Calu3 (cell line): ENCODE results near the gene C16orf90. TPM values are rescaled to one million over a fixed set of nuclear protein-coding genes. Genes with fewer than 3 reads are reported as not detected.

Experiments
- BruUV-seq: library from RNA; stranded (reverse); fragments of 400-500 nt; replicated peaks from 2 replicates; lab custom pipeline; 2021; lab: Mats Ljungman, UMichigan
- CTCF ChIA-PET: fragments of 300-600 bp; sonication (Branson Sonifier 250); formaldehyde crosslinking; loops from one replicate; lab custom pipeline; 2022; ENCODE audit warnings: antibody characterized with exemption; lab: Charles Lee
- DNase-seq: peaks from one replicate; pipeline ENCODE4 v3.0.0; 2022
- H3K27ac Mint-ChIP-seq: one replicate; pipeline ENCODE4 v1.8.0; 2022; ENCODE audit warnings: mixed read lengths; ENCODE audit not compliant: unreplicated experiment
- H3K27me3 Mint-ChIP-seq: one replicate; pipeline ENCODE4 v1.8.0; 2022; ENCODE audit warnings: mixed read lengths; ENCODE audit not compliant: unreplicated experiment
- H3K36me3 Mint-ChIP-seq: one replicate; pipeline ENCODE4 v1.8.0; 2022; ENCODE audit warnings: mild to moderate bottlenecking, moderate library complexity, mixed read lengths; ENCODE audit not compliant: insufficient read depth, unreplicated experiment
- H3K4me1 Mint-ChIP-seq: one replicate; pipeline ENCODE4 v1.8.0; 2022; ENCODE audit warnings: mild to moderate bottlenecking, low read depth, mixed read lengths; ENCODE audit not compliant: unreplicated experiment
- H3K4me3 Mint-ChIP-seq: one replicate; pipeline ENCODE4 v1.8.0; 2022; ENCODE audit warnings: mild to moderate bottlenecking, low read depth, moderate library complexity, mixed read lengths; ENCODE audit not compliant: unreplicated experiment
- H3K9me3 Mint-ChIP-seq: one replicate; pipeline ENCODE4 v1.8.0; 2022; ENCODE audit warnings: low read depth, mixed read lengths; ENCODE audit not compliant: unreplicated experiment
- intact Hi-C: fragments of 100-400 bp; cut with micrococcal nuclease; formaldehyde crosslinking; loops from one replicate; pipeline ENCODE4 v1.10.0; 2022; ENCODE audit not compliant: unreplicated experiment
- total RNA-seq: library from RNA; stranded (reverse); gene quantifications from 2 replicates; pipeline ENCODE4 v1.2.3, GENCODE V29; 2022
- TF ChIP-seq, protein P1 (sequence below): fragments of 200-600 bp; IDR thresholded peaks from one replicate; pipeline ENCODE4 v1.8.0; 2022; ENCODE audit warnings: antibody characterized with exemption; ENCODE audit not compliant: unreplicated experiment

C16orf90 gene
- total RNA-seq, 1 experiment from 2014 or later = not detected

DNA sequence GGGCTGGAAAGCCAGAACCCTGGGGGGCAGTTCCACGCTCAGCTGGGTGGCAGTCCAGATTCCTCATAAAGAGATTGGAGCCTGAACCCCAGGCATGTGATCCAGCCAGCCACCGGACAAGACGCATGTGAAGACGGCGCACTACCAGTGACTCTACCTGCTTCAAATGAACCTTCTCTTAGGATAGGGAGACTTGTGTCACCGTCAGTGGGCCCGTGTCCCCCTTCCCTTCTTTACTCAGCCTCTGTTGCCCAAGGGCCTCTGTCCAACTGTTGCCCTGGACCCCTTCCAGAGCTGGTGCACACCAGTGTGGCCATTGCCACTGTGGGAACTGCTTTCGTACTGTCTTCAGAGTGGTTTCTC is 23.7 kb upstream of the C16orf90 start:
- intact Hi-C loops = no loop called here
- H3K4me3 Mint-ChIP-seq = no peak overlapping the region
- H3K36me3 Mint-ChIP-seq = peaks cover 5% of the 10 kb centered on the region
- TF ChIP-seq, protein P1, sequence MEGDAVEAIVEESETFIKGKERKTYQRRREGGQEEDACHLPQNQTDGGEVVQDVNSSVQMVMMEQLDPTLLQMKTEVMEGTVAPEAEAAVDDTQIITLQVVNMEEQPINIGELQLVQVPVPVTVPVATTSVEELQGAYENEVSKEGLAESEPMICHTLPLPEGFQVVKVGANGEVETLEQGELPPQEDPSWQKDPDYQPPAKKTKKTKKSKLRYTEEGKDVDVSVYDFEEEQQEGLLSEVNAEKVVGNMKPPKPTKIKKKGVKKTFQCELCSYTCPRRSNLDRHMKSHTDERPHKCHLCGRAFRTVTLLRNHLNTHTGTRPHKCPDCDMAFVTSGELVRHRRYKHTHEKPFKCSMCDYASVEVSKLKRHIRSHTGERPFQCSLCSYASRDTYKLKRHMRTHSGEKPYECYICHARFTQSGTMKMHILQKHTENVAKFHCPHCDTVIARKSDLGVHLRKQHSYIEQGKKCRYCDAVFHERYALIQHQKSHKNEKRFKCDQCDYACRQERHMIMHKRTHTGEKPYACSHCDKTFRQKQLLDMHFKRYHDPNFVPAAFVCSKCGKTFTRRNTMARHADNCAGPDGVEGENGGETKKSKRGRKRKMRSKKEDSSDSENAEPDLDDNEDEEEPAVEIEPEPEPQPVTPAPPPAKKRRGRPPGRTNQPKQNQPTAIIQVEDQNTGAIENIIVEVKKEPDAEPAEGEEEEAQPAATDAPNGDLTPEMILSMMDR = no peak
- H3K4me1 Mint-ChIP-seq = no peaks in the 10 kb centered on the region
- no peaks in the 10 kb centered on the region for H3K9me3 Mint-ChIP-seq
- DNase-seq = no peak
- CTCF ChIA-PET = no interaction called here
- no TSS peak for BruUV-seq
- H3K27ac Mint-ChIP-seq = no peak overlapping the region
- H3K27me3 Mint-ChIP-seq = no peaks in the 10 kb centered on the region

DNA sequence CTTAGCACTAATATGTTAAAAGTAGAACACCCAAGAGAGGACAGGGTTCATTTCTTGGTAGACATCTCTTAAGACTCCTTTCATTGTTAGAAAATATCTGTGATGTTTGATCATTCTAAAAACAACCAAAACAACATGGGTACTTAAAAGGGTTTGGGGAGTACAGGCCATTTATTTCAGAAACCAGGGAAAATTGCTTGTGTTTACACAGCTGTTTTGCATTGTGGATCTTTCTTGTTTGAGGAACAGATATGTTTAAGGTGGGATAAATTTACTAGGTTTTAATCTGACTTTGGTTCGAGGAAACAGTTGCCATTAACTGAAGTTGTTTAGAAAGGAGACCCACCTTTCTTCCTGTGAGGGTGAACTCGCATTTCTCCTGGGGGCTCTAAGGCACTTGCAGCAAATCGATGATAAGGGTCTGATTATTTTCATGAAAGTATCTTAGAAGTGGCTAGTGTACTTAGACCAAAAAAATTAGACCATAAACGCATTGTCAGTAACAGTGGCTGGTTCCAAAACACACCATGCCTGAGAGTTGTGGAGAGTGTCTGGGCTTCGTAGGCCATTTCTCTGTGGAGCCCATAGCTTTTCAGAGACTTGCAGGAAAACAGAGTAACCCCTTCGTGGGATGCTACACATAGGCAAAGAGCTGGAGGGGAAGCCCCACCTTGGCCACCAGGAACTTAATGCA is 23.1 kb upstream of the C16orf90 start:
- CTCF ChIA-PET = no interaction called here
- H3K9me3 Mint-ChIP-seq = no peaks in the 10 kb centered on the region
- DNase-seq = no peak
- no TSS peak for BruUV-seq
- peaks cover 9% of the 10 kb centered on the region for H3K36me3 Mint-ChIP-seq
- no peak overlapping the region for H3K27ac Mint-ChIP-seq
- no peaks in the 10 kb centered on the region for H3K27me3 Mint-ChIP-seq
- H3K4me1 Mint-ChIP-seq = no peaks in the 10 kb centered on the region
- TF ChIP-seq, protein P1 = no peak
- intact Hi-C loops = no loop called here
- no peak overlapping the region for H3K4me3 Mint-ChIP-seq

DNA sequence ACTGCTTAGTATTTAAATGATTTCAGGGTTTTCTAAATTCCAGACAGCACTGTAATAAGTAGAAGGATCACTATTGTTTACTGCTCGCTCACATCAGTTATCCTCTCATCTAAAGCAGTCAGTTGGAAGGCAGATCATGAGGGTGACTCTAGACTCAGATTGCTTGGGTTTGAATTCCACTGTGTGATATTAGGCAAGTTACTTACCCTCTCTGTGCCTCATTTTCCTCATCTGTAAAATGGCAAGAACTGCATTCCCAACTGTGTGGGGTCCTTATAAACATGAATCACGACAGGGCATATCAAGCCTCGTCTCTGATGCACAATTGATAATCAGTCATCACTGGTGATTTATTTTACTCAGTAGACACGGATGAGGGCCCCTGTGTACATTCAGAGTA is 20.6 kb upstream of the C16orf90 start:
- CTCF ChIA-PET = no interaction called here
- TF ChIP-seq, protein P1 = no peak
- BruUV-seq = no TSS peak
- DNase-seq = no peak
- H3K27ac Mint-ChIP-seq = no peak overlapping the region
- H3K4me3 Mint-ChIP-seq = no peak overlapping the region
- intact Hi-C loops = no loop called here
- no peaks in the 10 kb centered on the region for H3K9me3 Mint-ChIP-seq
- H3K36me3 Mint-ChIP-seq = peaks cover 12% of the 10 kb centered on the region
- no peaks in the 10 kb centered on the region for H3K27me3 Mint-ChIP-seq
- H3K4me1 Mint-ChIP-seq = no peaks in the 10 kb centered on the region

DNA sequence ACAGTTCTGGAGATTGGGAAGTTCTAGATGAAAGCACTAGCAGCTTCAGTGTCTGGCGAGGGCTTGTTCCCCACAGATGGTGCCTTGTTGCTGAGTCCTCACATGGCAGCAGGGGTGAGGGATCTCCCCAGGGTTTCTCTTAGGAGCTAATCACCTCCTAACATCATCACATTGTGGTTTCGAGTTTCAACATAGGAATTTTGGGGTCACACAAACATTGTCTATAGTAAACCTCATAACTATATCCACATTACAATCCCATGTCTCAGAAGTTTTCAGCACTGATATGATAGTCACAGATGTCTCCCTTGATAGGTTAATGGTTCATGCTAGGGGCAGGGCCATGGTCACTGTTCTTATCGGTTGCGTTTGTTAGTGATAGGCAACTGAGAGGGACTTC is 19.3 kb upstream of the C16orf90 start:
- no peak for DNase-seq
- Mint-ChIP-seq H3K4me1 (no peaks in the 10 kb centered on the region), H3K9me3 (no peaks in the 10 kb centered on the region), H3K27me3 (no peaks in the 10 kb centered on the region), H3K27ac (no peak overlapping the region), H3K36me3 (peaks cover 22% of the 10 kb centered on the region), H3K4me3 (no peak overlapping the region)
- TF ChIP-seq, protein P1 = no peak
- intact Hi-C loops = no loop called here
- CTCF ChIA-PET = no interaction called here
- BruUV-seq = no TSS peak
